ENCODE data around the gene CAPN7. TPM values are rescaled to one million over a fixed set of nuclear protein-coding genes. Genes with fewer than 3 reads are reported as not detected.
"Not testable (repeated sequence)": the region's sequence is repeated elsewhere in the genome, so short reads cannot be mapped to it uniquely, and the experiment has no call there.

Gene CAPN7
- 100 to 1,000 TPM in 3 of 4 donors, 10 to 100 TPM in 1; 87.8 to 147 (median 116) TPM for total RNA-seq

DNA sequence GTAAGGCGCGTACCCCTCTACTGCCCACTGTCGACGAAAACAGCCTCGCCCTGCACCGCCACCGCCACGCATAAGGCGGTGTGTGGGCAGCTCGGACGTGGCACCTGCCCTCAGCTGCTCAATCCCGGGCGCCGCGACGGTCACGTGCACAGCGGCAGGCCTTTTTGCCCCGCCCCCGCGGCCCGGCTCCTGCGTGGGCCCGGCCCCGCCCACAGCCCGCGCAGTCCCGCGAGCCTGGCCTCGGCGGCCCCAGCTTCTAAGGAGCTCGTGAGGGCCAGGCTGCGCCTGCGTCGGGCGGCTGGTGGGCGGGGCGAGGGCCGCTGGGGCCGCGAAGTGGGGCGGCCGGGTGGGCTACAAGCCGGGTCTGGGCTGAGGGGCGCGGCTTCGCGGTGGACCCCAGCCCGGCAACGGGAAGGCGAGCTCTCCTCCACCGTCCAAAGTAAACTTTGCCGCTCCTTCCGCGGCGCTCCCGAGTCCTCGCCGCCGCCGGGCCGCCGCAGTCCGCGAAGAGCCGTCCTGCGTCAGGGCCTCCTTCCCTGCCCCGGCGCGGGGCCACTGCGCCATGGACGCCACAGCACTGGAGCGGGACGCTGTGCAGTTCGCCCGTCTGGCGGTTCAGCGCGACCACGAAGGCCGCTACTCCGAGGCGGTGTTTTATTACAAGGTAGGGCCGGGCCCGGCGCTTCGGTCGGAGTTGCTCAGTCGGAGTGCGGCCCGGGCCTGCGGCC, at the start of gene CAPN7:
CAPN7 (plus strand) TSS at position 313 of the 728 bp plus-strand sequence; CDS start at position 563, 250 bp downstream.
- intact Hi-C loops (cut with DNase I), result loop anchor here (10.0 kb wide), 2 partner anchors 59 to 101 kb away; no protein-coding TSS in a partner anchor
- Histone ChIP-seq H3K27ac (peak within 1 kb of the TSS; percentile 95 to 99 (median 97)), H3K36me3 (no peaks in the 10 kb centered on the region), H3K27me3 (no peaks in the 10 kb centered on the region), H3K9me3 (no peaks in the 10 kb centered on the region), H3K4me1 (peaks cover 8 to 18% of the 10 kb centered on the region in 2 donors), H3K4me3 (replicated peaks in 1 of 3) (peak within 1 kb of the TSS; percentile 70 to 99 (median 99))
- TF ChIP-seq POLR2A (IDR thresholded peaks at IDR 0.05) (peak; percentile 82 to 97), CTCF (IDR thresholded peaks at IDR 0.05) (peak in 3 of 6 experiments; percentile 39 to 56 (median 51))
- 0% methylated on average over 7 to 31 of the region's 92 CpGs for WGBS, 2 donors
- peak; percentile 97 for DNase-seq

- intact Hi-C loops (cut with DNase I), result no loop called here
- TF ChIP-seq POLR2A (IDR thresholded peaks at IDR 0.05), result no peak
- no peak for TF ChIP-seq CTCF (IDR thresholded peaks at IDR 0.05)
- DNase-seq, result no peak
- Histone ChIP-seq H3K27me3 (no peaks in the 10 kb centered on the region), H3K9me3 (no peaks in the 10 kb centered on the region), H3K36me3 (no peaks in the 10 kb centered on the region), H3K4me3 (replicated peaks in 1 of 3) (no peak overlapping the region), H3K27ac (no peak overlapping the region), H3K4me1 (no peaks in the 10 kb centered on the region)
Measured at GRCh38 chr3:15157441-15157840, 48.6 kb upstream of the CAPN7 start.

DNA sequence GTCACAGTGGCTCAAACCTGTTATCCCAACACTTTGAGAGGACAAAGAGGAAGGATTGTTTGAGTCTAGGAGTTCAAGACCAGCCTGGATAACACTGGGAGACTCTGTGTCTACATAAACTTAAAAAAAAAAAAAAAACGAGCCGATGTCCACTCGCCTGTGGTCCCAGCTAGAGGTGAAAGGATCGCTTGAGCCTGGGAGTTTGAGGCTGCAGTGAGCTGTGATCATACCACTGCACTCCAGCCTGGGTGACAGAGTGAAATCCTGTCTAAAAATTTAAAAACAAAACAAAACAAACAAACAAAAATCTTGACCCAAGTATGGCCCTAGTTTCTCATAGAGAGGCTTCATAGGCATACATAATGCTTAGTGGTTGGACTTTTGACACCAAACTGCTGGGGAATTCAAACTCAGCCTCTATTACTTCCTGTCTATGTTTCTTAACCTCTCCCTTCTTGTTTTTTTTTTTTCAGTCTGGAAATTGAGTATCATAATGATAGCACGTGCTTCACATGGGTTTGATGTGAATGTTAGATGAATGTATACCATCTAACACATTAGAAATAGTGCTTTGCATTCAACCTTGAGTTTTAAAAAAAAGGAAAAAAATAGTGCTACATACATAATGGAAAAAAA, 46.4 kb upstream of the CAPN7 start:
- no peak overlapping the region for H3K27ac ChIP-seq
- no peaks in the 10 kb centered on the region for H3K36me3 ChIP-seq
- no peak overlapping the region for H3K4me3 ChIP-seq (replicated peaks in 1 of 3)
- WGBS, 2 donors, result 70 to 75% methylated on average over 5 of the region's 5 CpGs
- TF ChIP-seq CTCF (IDR thresholded peaks at IDR 0.05) (no peak), POLR2A (IDR thresholded peaks at IDR 0.05) (no peak)
- intact Hi-C loops (cut with DNase I), result no loop called here
- no peaks in the 10 kb centered on the region for H3K27me3 ChIP-seq
- no peak for DNase-seq
- no peaks in the 10 kb centered on the region for H3K4me1 ChIP-seq
- no peaks in the 10 kb centered on the region for H3K9me3 ChIP-seq

DNA sequence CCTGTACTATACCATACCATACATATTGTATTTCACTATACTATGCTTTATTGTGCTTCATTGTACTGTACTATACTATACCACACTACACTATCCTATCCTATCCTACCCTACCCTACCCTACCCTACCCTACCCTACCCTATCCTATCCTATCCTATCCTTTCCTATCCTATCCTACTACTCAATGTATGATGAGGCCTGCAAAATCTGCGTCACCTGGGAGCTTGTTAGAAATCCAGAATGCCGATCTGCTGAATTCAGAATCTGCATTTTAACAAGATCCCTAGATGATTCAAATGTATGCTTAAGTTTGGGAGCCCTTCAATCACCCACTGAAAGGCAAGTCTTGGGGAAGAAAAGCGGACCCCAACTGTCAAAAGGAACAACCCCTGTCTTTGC, 45.4 kb upstream of the CAPN7 start:
- intact Hi-C loops (cut with DNase I), result no loop called here
- H3K4me1 ChIP-seq, result no peaks in the 10 kb centered on the region
- H3K9me3 ChIP-seq, result no peaks in the 10 kb centered on the region
- DNase-seq, result no peak
- no peak overlapping the region for H3K4me3 ChIP-seq (replicated peaks in 1 of 3)
- TF ChIP-seq POLR2A (IDR thresholded peaks at IDR 0.05) (no peak), CTCF (IDR thresholded peaks at IDR 0.05) (no peak)
- WGBS, 2 donors, result 86 to 96% methylated on average over 3 of the region's 3 CpGs
- H3K36me3 ChIP-seq, result no peaks in the 10 kb centered on the region
- no peaks in the 10 kb centered on the region for H3K27me3 ChIP-seq
- no peak overlapping the region for H3K27ac ChIP-seq

DNA sequence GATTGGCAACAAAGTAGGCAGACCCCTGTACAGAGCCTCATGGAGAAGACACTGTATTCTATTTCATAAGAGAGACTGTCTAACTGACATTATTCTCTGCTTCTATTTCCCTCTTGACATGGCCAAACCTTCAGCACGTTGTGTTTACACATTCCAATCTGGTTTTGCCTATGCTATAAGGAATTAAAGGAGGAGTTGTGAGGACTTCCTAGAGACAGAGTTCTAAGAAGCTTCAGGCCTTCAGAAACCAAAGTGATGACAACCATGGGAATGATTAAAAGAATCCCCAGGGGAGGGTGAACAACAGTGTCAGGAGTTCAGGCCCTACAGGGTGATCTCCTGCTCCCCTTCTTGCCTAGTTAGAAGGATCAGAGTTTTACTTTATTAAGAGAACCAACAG, 44.9 kb upstream of the CAPN7 start:
- 67 to 100% methylated on average over 1 of the region's 1 CpG for WGBS, 2 donors

DNA sequence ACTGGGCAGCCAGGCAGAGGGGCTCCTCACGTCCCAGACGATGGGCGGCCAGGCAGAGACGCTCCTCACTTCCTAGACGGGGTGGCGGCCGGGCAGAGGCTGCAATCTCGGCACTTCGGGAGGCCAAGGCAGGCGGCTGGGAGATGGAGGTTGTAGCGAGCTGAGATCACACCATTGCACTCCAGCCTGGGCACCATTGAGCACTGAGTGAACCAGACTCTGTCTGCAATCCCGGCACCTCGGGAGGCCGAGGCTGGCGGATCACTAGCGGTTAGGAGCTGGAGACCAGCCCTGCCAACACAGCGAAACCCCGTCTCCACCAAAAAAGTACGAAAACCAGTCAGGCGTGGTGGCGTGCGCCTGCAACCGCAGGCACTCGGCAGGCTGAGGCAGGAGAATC, 42.4 kb upstream of the CAPN7 start:
- DNase-seq; H3K27ac ChIP-seq; H3K4me3 ChIP-seq (replicated peaks in 1 of 3); H3K27me3 ChIP-seq; H3K9me3 ChIP-seq; H3K36me3 ChIP-seq; H3K4me1 ChIP-seq; intact Hi-C loops (cut with DNase I): not testable (repeated sequence)
- WGBS, 2 donors, result 92 to 94% methylated on average over 11 to 15 of the region's 24 CpGs

More for the DNA sequence above, 44.9 kb upstream of the CAPN7 start:
- intact Hi-C loops (cut with DNase I), result no loop called here
- H3K9me3 ChIP-seq, result no peaks in the 10 kb centered on the region
- no peak overlapping the region for H3K27ac ChIP-seq
- no peak for TF ChIP-seq CTCF (IDR thresholded peaks at IDR 0.05)
- no peak for TF ChIP-seq POLR2A (IDR thresholded peaks at IDR 0.05)
- no peak overlapping the region for H3K4me3 ChIP-seq (replicated peaks in 1 of 3)
- H3K27me3 ChIP-seq, result no peaks in the 10 kb centered on the region
- no peaks in the 10 kb centered on the region for H3K4me1 ChIP-seq
- no peak for DNase-seq
- no peaks in the 10 kb centered on the region for H3K36me3 ChIP-seq
